G401 (cell line): ENCODE measurements around the gene ZCCHC2. TPM values are rescaled to one million over a fixed set of nuclear protein-coding genes. Genes with fewer than 3 reads are reported as not detected.

ENCODE experiments used
- DNase-seq: peaks from one replicate; pipeline ENCODE4 v3.0.0-alpha.2; 2015; ENCODE audit warnings: low spot score
- in situ Hi-C: cut with HindIII; loops from 2 replicates; pipeline ENCODE4 v1.10.0; 2016; ENCODE audit warnings: low sequenced_read_pairs, mixed read lengths
- total RNA-seq: library from RNA; depleted of rRNA; stranded (reverse); fragments of >200 nt; shearing (Covaris generic); gene quantifications from 2 replicates; pipeline ENCODE4 v1.2.3, GENCODE V29; 2014

Gene ZCCHC2
- total RNA-seq, 1 experiment from 2014 or later, result 27.0 TPM

DNA sequence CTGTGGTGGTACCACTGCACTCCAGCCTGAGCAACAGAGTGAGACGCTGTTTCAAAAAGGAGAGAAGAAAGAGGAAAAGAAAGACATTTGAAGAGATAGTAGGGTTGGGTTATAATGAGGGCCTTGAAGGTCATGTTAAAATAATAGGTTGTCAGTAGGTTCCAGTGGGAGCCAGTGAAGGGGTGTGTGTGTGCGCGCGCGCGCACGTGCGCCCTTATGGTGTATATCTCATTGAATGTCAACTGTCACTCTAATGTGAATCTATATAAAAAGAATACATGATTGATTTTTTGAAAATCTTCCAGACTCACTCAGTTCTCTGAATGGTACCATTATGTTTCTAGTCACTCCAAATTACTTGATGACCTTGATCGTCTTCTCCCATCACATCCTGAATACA, 9.1 kb downstream of the ZCCHC2 start:
- no peak for DNase-seq
- in situ Hi-C loops, result no loop called here

DNA sequence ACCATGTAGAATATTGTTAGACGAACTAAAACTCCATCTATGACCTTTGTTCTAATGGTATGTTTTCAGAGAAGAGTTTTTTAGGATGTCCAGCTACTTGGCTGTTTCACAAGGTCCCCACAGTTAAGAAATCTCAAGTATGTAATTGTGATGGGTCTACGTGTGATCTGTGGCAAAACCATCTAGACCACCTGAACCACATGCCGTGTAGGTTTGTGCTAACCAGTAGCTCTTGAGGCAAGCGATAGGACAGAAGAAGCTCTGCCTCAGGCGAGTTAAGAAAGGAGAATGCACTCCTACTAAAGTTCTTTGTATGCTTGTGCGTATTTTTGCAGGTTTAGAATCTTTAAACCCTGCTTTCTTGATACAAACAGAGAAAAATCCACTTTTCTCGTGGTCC, 13.2 kb downstream of the ZCCHC2 start:
- no peak for DNase-seq
- in situ Hi-C loops, result no loop called here

DNA sequence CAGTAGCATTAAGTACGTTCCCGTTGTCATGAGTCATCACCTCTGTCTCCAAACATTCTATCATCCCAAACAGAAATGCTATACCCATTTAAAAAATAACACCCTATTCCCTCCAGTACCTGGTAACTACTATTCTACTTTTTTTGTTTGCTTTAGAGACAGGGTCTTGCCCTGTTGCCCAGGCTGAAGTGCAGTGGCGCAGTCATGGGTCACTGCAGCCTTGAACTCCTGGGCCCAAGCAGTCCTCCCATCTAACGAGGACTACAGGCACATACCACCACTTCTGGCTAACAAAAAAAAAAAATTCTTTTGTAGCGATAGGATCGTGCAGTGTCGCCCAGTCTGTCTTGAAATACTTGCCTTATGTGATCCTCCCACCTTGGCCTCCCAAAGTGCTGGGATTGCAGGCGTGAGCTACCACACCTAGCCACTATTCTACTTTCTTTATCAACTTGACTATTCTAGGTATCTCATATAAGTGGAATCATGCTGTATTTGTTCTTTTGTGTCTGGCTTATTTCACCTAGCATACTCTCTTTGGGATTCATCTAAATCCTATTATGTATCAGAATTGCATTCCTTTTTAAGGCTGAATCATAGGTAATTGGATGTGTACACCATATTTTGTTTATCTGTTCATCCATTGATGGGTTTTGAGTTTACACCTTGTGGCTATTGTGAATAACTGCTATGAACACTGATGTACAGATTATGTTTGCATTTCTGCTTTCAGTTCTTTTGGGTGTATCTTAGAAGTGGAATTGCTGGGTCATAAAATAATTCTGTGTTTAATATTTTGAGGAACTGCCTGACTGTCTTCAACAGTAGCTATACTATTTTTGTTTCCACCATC, 14.4 kb downstream of the ZCCHC2 start:
- DNase-seq, result no peak
- in situ Hi-C loops, result no loop called here

DNA sequence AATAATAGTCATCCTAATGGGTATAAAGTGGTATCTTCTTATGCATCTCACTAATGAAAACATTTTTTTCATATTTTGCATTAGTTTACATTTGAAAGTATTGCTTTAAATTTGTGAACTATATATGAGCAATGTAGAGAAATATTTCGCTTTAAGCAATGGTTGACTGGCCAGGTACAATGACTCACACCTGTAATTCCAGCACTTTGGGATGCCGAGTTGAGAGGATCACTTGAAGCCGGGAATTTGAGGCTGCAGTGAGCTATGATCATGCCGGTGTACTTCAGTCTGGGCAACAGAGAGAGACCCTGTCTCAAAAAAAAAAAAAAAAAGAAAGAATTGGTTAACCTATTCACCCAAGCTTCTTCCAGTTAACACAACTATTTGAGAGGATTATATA, 15.1 kb downstream of the ZCCHC2 start:
- DNase-seq, result no peak
- in situ Hi-C loops, result no loop called here

DNA sequence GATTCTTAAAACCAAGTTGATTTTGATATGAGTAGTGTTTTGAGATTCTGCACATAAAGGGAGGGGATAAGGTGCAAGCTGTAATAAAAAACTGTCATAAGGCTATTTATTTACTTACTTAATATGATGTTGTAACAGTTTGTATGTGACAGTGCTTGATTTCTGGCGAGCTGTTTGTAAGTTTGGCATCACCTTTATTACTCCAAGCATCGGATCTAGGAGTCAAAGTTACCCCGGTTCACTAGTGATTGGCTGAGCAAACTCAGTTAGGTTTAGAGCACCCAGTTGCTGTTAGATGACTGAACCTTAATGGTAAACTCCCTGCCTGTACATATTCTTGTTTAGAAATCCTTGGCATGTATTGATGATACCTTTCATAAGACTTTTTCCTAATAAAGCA, 16.1 kb downstream of the ZCCHC2 start:
- in situ Hi-C loops, result no loop called here
- no peak for DNase-seq

DNA sequence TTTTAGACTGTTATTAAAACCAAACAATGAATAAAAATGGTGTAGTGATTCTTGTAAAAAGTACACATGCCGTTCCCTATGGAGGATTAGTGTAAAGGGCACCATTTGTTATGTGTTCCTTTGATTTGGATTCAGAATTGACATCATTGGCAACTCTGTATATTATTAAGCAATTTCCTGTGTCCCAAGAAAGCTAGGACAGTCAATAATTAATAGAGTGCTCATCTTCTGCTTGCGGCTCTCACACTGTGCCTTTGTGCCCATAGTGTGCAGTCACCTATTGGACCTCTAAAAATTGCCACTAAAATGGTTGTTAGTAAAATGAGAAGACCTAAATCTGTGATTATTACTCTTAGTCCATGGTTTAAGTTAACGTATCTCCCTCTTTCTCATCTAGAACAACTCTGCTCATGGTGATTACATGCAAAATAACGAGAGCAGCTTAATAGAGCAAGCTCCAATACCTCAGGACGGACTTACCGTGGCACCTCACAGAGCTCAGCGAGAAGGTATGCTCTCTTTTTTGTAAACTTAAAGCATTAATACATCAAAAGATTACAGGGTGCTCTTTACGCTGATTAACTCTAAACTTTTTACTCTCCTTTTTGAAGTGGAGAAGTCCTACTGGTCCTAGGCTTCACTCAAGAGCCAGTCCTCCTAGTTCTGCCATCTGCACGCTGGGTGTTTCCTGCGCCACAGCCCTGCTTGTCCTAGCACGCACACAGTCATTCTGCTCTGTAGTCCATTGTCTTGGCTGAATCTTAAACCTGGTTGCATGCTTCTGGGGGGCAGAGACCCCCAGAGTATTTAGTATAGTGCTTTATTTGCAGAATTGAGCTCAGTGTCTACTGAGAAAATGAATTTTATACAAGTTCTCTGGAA, 16.7 kb downstream of the ZCCHC2 start:
- no peak for DNase-seq
- in situ Hi-C loops, result no loop called here

DNA sequence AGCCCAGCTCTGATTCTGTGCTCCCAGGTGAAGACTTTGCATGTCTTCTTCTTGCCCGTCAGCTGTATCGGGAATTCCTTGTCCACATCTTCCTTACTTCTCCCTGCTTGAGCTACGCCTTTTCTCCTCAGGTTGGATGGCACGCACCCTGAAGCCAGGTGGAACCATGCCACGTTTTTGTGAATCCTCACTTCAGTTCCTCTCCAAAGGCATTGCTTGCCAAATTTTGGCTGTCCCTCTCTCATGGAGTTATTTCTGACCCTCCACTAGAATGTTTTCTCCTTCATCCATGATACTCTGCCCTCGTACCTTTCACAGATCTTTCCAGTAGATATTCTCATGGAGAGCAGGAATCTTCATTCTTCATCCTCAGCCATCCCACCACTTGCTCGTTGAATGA, 20.2 kb downstream of the ZCCHC2 start:
- in situ Hi-C loops, result no loop called here
- DNase-seq, result peak; percentile 28

DNA sequence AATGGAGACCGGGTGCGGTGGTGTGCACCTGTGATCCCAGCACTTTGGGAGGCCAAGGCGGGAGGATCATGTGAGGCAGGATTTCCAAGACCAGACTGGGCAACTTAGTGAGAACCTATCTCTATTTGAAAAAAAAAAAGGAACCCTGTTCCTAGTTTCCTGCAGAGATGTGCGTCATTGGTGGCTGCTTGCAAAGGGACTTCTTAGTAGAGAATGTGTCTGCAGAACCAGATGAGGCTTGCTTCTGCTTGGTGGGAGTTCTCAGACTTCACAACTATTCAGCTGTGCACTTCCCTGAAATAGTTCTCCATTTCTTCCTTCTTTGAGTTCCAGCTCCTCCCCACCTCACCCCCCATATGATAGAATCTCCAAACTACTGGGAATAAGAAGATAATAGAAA, 22.3 kb downstream of the ZCCHC2 start:
- in situ Hi-C loops, result no loop called here

DNA sequence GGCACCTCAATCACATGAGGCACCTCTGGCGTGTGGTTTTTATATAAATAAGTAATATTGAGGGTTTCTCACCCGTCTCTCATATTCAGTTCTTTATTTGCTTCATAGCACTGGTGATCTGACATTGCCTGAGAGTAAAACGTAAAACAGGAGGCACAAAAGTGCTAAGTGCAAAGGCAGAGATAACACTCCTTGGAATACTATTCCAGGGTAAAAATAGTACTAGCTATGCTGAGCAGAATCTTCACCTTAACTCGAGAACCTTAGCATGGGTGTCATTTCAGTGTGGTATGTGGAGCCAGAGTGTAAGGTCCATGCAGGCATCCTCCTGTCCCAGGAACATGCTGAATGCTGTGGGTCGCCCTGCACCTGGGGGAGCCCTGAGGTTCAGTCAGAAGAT, 26.9 kb downstream of the ZCCHC2 start:
- no peak for DNase-seq
- in situ Hi-C loops, result no loop called here

More for the DNA sequence above, 22.3 kb downstream of the ZCCHC2 start:
- DNase-seq, result no peak

DNA sequence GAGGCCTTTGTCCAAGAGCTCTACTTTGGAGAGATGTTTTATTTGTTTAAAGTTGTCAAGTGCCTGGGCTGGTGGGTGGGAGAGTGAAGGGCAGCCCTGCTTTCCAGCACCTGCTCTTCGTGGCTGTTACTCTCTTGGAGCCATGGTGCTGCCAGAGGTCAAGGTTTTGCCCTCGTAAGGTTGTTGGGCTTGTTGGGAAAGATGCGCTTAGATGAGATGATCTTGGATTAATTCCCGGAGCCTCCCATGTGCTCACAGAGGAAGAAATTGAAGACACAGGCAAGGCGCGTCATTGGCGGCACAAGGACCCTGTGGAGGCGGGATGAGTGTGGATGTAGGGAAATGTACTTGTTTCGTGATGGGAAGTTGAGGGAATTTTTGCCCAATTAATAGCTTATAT, 27.9 kb downstream of the ZCCHC2 start:
- in situ Hi-C loops, result no loop called here
- DNase-seq, result no peak

DNA sequence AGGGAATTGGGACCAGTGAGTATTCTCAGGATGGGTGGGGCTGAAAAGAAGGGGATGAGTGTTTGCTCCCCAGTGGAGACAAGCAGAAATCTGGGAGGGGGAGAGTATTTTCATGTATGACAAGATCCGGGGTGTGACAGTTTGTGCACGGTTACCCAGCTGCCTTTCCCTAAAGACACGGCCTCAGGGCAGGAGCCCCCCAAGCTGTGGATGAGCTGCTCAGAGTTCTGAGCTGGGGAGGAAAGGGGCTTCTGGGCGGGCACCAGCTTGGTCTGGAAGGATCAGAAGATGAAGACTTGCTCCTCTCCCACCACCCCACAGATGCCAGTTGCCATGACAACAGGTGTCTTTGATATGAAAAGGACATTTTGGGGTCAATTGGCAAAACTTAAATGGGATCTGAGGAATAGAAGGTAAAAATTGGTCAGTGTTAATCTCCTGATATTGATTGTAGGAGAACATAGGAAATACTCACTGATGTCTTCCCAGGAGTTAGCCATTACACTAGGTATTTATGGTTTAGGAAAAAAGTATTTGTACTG, 29.2 kb downstream of the ZCCHC2 start:
- in situ Hi-C loops, result no loop called here
- DNase-seq, result no peak

DNA sequence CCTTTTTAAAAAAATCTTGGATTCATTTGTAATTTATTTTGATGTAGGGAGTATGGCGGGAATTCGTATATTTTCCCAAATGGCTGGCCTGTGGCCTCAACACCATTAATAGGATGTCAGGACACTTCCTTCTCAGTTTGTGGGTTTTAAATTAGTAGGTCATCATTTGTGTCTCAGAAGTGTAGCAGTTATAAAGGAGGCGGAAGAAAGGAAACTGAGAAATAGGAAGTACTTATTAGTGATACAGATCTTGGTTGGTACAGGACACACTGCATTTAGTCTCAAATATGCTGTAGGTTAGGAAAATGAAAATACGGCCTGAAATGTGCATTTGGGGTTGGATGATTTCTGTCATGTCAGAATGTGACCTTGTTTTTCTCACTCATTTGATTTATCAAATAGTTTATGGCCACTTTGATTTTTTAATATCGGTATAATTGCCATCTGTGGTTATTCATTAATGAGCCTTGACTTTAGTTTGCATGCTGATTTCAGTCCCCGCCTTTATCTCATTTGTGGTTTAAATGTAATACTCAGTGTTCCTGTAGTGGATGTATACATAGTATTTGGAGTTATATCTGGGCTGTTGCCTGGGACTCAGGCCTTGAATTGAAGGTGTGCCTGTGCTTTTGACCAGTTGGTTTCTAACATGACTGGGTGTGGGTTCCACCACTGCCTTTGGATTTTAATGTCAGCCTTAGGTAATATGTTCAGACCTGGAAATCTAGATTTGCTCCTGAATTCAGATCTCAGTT, 31.4 kb downstream of the ZCCHC2 start:
- no peak for DNase-seq
- in situ Hi-C loops, result no loop called here

DNA sequence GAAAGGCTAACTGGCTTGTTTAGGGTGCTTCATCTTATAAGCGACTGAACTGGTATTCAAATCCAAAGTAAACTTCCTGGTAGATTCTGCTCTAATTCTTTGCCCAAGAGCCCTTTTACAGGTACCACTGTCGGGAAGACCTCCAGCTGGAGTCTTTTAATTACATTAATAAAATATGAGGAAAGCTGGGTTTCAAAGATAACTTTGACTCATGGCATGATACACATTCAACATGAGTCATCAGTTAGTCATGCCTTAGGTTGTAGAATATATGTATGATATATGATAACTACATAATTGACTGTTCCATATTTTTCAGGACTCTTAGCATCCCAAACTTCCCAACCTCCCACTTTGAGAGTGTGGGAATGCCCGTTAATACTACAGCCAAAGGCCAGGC, 32.3 kb downstream of the ZCCHC2 start:
- DNase-seq, result no peak
- in situ Hi-C loops, result no loop called here

DNA sequence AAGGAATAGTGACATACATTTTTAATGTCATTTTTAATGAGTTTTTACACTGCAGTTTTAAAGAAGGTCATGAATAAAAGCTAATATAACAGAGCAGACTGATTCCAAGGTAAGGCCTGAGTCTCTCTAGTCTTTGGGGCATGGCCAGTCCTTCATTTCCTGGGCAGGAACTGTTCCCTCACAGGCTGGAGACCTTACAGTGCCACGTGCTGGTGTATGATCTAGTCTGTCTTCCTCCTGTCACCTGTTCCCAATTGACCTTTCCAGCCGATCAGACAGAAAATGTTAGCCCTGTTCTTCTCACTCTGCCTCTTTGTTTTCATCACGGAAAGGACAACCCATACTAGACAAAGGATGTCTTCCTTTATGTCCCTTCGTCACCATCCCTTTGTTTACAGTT, 33.6 kb downstream of the ZCCHC2 start:
- in situ Hi-C loops, result no loop called here

DNA sequence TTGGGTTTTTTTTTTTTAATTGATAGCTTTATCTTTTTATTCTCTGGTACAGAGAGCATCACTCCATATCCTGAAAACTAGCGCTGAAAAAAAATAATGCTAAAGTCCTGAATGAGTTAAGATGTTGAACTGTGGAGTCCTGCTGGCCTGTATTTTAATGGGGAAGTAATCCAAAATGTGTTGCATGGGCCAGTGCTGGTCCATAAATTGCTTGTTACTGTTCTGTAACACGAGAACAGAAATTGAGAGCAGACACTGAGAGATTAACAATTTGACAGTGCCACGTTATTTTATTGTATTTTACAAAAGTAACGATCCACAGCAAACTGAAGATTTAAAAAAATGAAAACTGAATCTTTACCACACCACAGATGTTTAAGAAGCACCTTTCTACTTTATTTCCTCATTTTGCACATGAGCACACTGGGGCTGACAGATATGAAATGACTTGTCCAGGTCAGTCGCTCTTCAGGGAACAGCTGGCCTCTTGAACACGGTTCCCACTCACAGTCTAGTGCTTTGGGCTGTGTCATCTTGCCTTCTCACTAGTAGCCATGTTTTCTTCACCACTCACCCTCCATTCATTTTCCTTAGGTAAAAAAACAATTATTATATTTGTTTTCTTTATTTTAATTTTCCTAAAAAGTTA, 35.3 kb downstream of the ZCCHC2 start:
- in situ Hi-C loops, result no loop called here
- no peak for DNase-seq

More for the DNA sequence above, 33.6 kb downstream of the ZCCHC2 start:
- peak; percentile 22 for DNase-seq

DNA sequence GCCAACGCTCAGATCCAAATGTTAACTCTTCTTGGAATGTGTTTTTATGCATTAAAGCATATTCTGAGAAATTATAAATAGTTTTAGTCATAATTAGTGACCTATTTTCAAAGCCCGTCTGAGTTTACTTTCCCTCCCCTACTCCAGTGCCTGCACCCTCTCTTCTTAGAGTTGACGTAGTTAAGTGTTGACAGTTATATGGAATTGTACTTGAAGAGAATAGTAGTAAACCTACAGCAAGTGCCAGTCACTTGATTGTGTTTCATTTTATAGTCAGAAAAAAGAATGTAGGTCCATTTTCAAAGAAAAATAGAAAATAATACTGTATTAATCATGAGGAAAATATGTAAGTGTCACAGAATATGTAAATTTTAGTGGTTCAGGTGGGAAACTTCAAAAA, 41.2 kb downstream of the ZCCHC2 start:
- in situ Hi-C loops, result no loop called here

DNA sequence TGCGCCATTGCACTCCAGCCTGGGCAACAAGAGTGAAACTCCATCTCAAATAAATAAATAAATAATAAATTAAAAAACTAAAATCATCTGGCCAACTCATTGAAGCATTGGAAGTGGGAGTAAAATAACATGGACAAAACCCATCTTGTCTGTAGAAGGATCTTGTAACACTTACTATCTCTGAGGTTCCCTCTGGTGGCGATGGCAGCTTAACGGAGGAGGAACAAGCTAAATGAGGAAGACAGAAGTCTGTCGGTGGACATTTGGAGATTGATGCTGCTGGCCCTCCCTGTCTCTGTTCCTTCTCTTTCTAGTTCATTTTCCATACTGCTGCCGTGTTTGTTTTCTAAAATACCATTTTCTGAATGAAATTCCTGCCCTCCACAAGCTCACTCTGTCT, 43.4 kb downstream of the ZCCHC2 start:
- in situ Hi-C loops, result no loop called here
- peak; percentile 31 for DNase-seq

More for the DNA sequence above, 41.2 kb downstream of the ZCCHC2 start:
- DNase-seq, result no peak

DNA sequence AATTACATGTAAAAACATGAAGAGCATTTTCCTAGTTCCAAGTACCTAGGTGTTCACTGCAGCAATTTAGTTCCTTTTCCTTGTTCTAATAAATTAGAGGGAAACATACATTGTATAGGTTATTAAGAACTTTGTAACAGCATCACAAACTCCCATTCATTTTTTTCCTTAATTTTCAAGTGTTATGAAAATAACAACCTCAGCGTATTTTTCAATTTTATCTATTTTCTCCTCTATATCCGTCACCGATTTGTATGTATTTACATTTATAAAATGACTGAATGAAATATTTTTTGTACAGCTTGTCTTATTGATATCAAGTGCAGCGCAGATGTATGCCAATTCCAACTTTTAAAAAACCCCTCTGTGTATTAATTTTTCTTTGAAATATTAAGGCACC, 44.0 kb downstream of the ZCCHC2 start:
- in situ Hi-C loops, result no loop called here
- no peak for DNase-seq

DNA sequence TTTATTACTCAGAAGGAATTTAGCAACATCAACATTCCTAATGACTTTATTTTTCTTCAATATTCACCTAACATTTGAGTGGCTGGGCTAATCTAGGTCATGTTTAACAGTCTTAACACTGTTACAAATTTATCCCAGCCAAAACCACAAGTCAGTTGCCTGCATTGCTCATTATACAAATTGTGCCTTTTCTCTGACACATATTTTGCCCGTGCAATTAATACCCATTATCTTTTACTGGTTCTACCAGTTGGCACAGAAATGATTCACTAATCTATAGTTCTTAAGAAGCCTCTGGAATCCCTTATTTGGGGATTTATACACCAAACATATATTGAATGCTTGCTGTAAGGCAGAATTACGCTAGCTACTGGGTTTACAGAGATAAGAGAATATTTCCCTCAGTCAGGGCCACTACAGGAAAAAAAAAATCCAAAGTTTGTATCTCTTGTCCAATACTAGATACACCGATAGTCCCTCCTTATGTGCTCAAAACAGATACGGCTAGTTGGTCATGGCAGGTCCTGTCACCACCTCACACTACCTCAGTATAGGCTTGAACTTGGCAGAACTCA, 46.3 kb downstream of the ZCCHC2 start:
- no peak for DNase-seq
- in situ Hi-C loops, result no loop called here
